Measurements from ENCODE around the gene NAT16.
A peak's percentile ranks its signal among the peaks of the same experiment; 100 is the strongest.

NAT16 gene

GRCh38 chr7:101172005-101172853 lies 7.9 kb downstream of the NAT16 start:
- no peak for DNase-seq (ENCODE audit: insufficient read length, low spot score)

GRCh38 chr7:101171442-101171837 lies 8.7 kb downstream of the NAT16 start:
- FAIRE-seq = no peak
- DNase-seq (ENCODE audit: insufficient read length, low spot score) = no peak

More at GRCh38 chr7:101172005-101172853, 7.9 kb downstream of the NAT16 start:
- FAIRE-seq = no peak

- no peak for FAIRE-seq
Observed at GRCh38 chr7:101170617-101171441, 9.3 kb downstream of the NAT16 start.

GRCh38 chr7:101169838-101170551 lies 10.1 kb downstream of the NAT16 start:
- DNase-seq (ENCODE audit: insufficient read length, low spot score) = peak; percentile 77
- peak; percentile 88 for FAIRE-seq

More at GRCh38 chr7:101170617-101171441, 9.3 kb downstream of the NAT16 start:
- no peak for DNase-seq (ENCODE audit: insufficient read length, low spot score)

GRCh38 chr7:101169110-101169837 lies 10.8 kb downstream of the NAT16 start:
- DNase-seq (ENCODE audit: insufficient read length, low spot score) = no peak
- peak; percentile 23 for FAIRE-seq

- no peak for DNase-seq (ENCODE audit: insufficient read length, low spot score)
- no peak for FAIRE-seq
Observed at GRCh38 chr7:101168412-101169049, 11.6 kb downstream of the NAT16 start.

GRCh38 chr7:101167645-101168411 lies 12.3 kb downstream of the NAT16 start:
- FAIRE-seq = no peak
- DNase-seq (ENCODE audit: insufficient read length, low spot score) = no peak

GRCh38 chr7:101166909-101167644 lies 13.0 kb downstream of the NAT16 start:
- no peak for FAIRE-seq

GRCh38 chr7:101166648-101166908 lies 13.5 kb downstream of the NAT16 start:
- FAIRE-seq (no peak), DNase-seq (ENCODE audit: insufficient read length, low spot score) (no peak)

More at GRCh38 chr7:101166909-101167644, 13.0 kb downstream of the NAT16 start:
- DNase-seq (ENCODE audit: insufficient read length, low spot score) = no peak

- FAIRE-seq (no peak), DNase-seq (ENCODE audit: insufficient read length, low spot score) (no peak)
Observed at GRCh38 chr7:101165958-101166647, 14.0 kb downstream of the NAT16 start.

GRCh38 chr7:101165075-101165957 lies 14.8 kb downstream of the NAT16 start, which contains the start of gene VGF:
VGF (minus strand) TSS chr7:101165569; CDS start chr7:101164843, 726 bp downstream.
- peak; percentile 96 for DNase-seq (ENCODE audit: insufficient read length, low spot score)
- peak; percentile 72 for FAIRE-seq

GRCh38 chr7:101164071-101164840 lies 15.8 kb downstream of the NAT16 start:
- DNase-seq (ENCODE audit: insufficient read length, low spot score) (no peak), FAIRE-seq (no peak)

GRCh38 chr7:101163279-101164070 lies 16.6 kb downstream of the NAT16 start:
- FAIRE-seq (no peak), DNase-seq (ENCODE audit: insufficient read length, low spot score) (no peak)

- no peak for DNase-seq (ENCODE audit: insufficient read length, low spot score)
Observed at GRCh38 chr7:101162551-101163278, 17.4 kb downstream of the NAT16 start.

More at GRCh38 chr7:101162551-101163278, 17.4 kb downstream of the NAT16 start:
- no peak for FAIRE-seq

Measured in GM19239 (cell line).